ENCODE data around the gene AACS. TPM values are rescaled to one million over a fixed set of nuclear protein-coding genes. Genes with fewer than 3 reads are reported as not detected.

Gene AACS
- total RNA-seq, 2 experiments from 2014 or later, result 10.2 to 24.6 TPM

DNA sequence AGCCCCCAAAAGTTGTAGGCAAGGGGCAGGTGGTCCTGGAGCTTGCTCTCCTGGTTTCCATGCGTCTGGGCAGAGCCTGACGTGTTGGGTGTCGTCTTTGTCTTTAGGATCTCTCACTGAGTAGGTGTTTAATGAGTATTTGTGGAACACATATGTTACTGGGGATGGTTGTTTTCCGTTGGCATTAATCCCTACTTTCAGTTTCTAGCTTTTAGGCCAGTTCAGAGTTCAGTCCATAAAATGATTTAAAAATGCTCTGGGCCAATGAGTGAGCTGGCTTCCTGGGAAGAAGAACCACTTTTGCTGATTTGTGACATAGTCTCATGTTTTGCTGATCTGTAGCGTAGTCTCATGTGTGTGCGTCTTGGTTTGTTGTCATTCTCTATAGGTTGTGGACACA, 10.9 kb downstream of the AACS start:
- H3K4me3 ChIP-seq (ENCODE audit: low read depth, low read length, poor library complexity, severe bottlenecking), result no peak overlapping the region
- BruUV-seq (replicated peaks), result no TSS peak
- H3K9me2 ChIP-seq (ENCODE audit: insufficient read depth, low read length), result no peaks in the 10 kb centered on the region
- CTCF ChIA-PET (ENCODE audit: unreplicated experiment), result no interaction called here
- POLR2A ChIA-PET, result no interaction called here
- intact Hi-C loops (cut with micrococcal nuclease; ENCODE audit: unreplicated experiment), result no loop called here
- no peaks in the 10 kb centered on the region for H3K79me2 ChIP-seq (ENCODE audit: insufficient read depth, low read depth, low read length)
- no peak for DNase-seq (ENCODE audit: low spot score)
- H3K36me3 ChIP-seq (ENCODE audit: insufficient read depth, low read length), result 0 out of 2 replicates have a peak, but pooled peaks cover 7% of the 10 kb centered on the region
- no peaks in the 10 kb centered on the region for H4K20me1 ChIP-seq (ENCODE audit: insufficient read depth, low read length)
- H3K27ac ChIP-seq (ENCODE audit: low read depth, low read length, poor library complexity, severe bottlenecking), result no peak overlapping the region
- no peak overlapping the region for H3K4me2 ChIP-seq (ENCODE audit: low read length)
- TF ChIP-seq, protein P1, sequence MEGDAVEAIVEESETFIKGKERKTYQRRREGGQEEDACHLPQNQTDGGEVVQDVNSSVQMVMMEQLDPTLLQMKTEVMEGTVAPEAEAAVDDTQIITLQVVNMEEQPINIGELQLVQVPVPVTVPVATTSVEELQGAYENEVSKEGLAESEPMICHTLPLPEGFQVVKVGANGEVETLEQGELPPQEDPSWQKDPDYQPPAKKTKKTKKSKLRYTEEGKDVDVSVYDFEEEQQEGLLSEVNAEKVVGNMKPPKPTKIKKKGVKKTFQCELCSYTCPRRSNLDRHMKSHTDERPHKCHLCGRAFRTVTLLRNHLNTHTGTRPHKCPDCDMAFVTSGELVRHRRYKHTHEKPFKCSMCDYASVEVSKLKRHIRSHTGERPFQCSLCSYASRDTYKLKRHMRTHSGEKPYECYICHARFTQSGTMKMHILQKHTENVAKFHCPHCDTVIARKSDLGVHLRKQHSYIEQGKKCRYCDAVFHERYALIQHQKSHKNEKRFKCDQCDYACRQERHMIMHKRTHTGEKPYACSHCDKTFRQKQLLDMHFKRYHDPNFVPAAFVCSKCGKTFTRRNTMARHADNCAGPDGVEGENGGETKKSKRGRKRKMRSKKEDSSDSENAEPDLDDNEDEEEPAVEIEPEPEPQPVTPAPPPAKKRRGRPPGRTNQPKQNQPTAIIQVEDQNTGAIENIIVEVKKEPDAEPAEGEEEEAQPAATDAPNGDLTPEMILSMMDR (conservative IDR thresholded peaks at IDR 0.05; ENCODE audit: low read length), result no peak
- no peak for TF ChIP-seq EZH2phosphoT487 (IDR thresholded peaks at IDR 0.05; ENCODE audit: borderline replicate concordance, low read depth, low read length)
- no peaks in the 10 kb centered on the region for H3K9me3 ChIP-seq (ENCODE audit: low read length)
- H2AFZ ChIP-seq (ENCODE audit: low read length), result no peak overlapping the region
- H3K4me1 ChIP-seq (ENCODE audit: insufficient read depth, low read length, poor library complexity, severe bottlenecking), result peaks cover 6% of the 10 kb centered on the region

DNA sequence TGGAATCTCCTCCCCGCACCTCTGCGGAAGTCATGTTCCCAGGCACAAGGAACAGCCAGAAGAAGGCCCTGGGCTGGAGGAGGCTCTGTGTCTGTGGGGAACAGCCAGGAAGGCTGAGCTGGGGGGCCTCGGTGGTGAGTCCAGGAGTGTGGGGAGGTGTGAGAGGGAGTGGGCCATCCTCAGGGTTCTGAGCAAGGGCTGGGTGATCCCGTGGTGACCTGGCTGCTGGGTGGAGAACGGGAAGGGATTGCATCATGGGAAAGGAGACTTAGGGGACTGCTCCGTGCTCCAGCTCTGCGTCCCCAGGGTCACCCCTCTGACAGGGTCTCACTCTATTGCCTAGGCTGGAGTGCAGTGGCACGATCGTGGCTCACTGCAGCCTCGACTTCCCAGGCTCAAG, 13.8 kb downstream of the AACS start:
- ChIA-PET CTCF (ENCODE audit: unreplicated experiment) (no interaction called here), POLR2A (interaction anchor here (0.6 to 0.8 kb wide), 2 partner anchors 9 to 29 kb away, joined by 4 read pairs; no protein-coding TSS in a partner anchor)
- intact Hi-C loops (cut with micrococcal nuclease; ENCODE audit: unreplicated experiment), result no loop called here
- DNase-seq (ENCODE audit: low spot score), result no peak
- TF ChIP-seq, protein P1 (conservative IDR thresholded peaks at IDR 0.05; ENCODE audit: low read length), result no peak
- TF ChIP-seq EZH2phosphoT487 (IDR thresholded peaks at IDR 0.05; ENCODE audit: borderline replicate concordance, low read depth, low read length), result no peak
- Histone ChIP-seq H2AFZ (ENCODE audit: low read length) (no peak overlapping the region), H3K9me2 (ENCODE audit: insufficient read depth, low read length) (no peaks in the 10 kb centered on the region), H3K27ac (ENCODE audit: low read depth, low read length, poor library complexity, severe bottlenecking) (no peak overlapping the region), H3K4me3 (ENCODE audit: low read depth, low read length, poor library complexity, severe bottlenecking) (no peak overlapping the region), H3K36me3 (ENCODE audit: insufficient read depth, low read length) (0 out of 2 replicates have a peak, but pooled peaks cover 7% of the 10 kb centered on the region), H3K9me3 (ENCODE audit: low read length) (no peaks in the 10 kb centered on the region), H4K20me1 (ENCODE audit: insufficient read depth, low read length) (no peaks in the 10 kb centered on the region), H3K4me1 (ENCODE audit: insufficient read depth, low read length, poor library complexity, severe bottlenecking) (peaks cover 13% of the 10 kb centered on the region), H3K79me2 (ENCODE audit: insufficient read depth, low read depth, low read length) (no peaks in the 10 kb centered on the region), H3K4me2 (ENCODE audit: low read length) (no peak overlapping the region)
- no TSS peak for BruUV-seq (replicated peaks)

GRCh38 chr12:125079648-125080645, 14.7 kb downstream of the AACS start:
- Histone ChIP-seq H3K79me2 (ENCODE audit: insufficient read depth, low read depth, low read length) (no peaks in the 10 kb centered on the region), H3K9me3 (ENCODE audit: low read length) (no peaks in the 10 kb centered on the region), H3K27ac (ENCODE audit: low read depth, low read length, poor library complexity, severe bottlenecking) (no peak overlapping the region), H3K4me3 (ENCODE audit: low read depth, low read length, poor library complexity, severe bottlenecking) (no peak overlapping the region), H3K4me2 (ENCODE audit: low read length) (no peak overlapping the region), H2AFZ (ENCODE audit: low read length) (no peak overlapping the region), H4K20me1 (ENCODE audit: insufficient read depth, low read length) (no peaks in the 10 kb centered on the region), H3K9me2 (ENCODE audit: insufficient read depth, low read length) (no peaks in the 10 kb centered on the region), H3K36me3 (ENCODE audit: insufficient read depth, low read length) (peaks cover 10% of the 10 kb centered on the region; the same call in 1 of the 2 replicates), H3K4me1 (ENCODE audit: insufficient read depth, low read length, poor library complexity, severe bottlenecking) (peaks cover 13% of the 10 kb centered on the region)
- intact Hi-C loops (cut with micrococcal nuclease; ENCODE audit: unreplicated experiment), result no loop called here
- BruUV-seq (replicated peaks), result no TSS peak
- no peak for DNase-seq (ENCODE audit: low spot score)
- TF ChIP-seq, protein P1 (conservative IDR thresholded peaks at IDR 0.05; ENCODE audit: low read length), result no peak
- CTCF ChIA-PET (ENCODE audit: unreplicated experiment), result no interaction called here
- POLR2A ChIA-PET, result interaction anchor here (0.6 to 0.8 kb wide), 2 partner anchors 9 to 30 kb away, joined by 4 read pairs; no protein-coding TSS in a partner anchor
